Bronchial epithelial cell (primary cell): ENCODE results near the gene GOLGA1. TPM values are rescaled to one million over a fixed set of nuclear protein-coding genes. Genes with fewer than 3 reads are reported as not detected.
"Not testable (repeated sequence)": the region's sequence is repeated elsewhere in the genome, so short reads cannot be mapped to it uniquely, and the experiment has no call there.

ENCODE experiments used
- DNase-seq: peaks from one replicate; pipeline ENCODE4 v3.0.0-alpha.2; 2010; ENCODE audit warnings: low read depth
- FAIRE-seq: peaks from 2 replicates; lab custom pipeline; 2011; peaks lifted over from hg19 to GRCh38; lab: Jason Lieb, UNC
- H3K27me3 ChIP-seq: 2 replicates; pipeline ENCODE4 v1.5.1; 2011; ENCODE audit warnings: low read length; ENCODE audit not compliant: control insufficient read depth, insufficient read depth
- H3K36me3 ChIP-seq: 2 replicates; pipeline ENCODE4 v1.5.1; 2011; ENCODE audit warnings: low read length; ENCODE audit not compliant: control insufficient read depth, insufficient read depth
- H3K4me3 ChIP-seq: 2 replicates; pipeline ENCODE4 v1.5.1; 2011; ENCODE audit warnings: mild to moderate bottlenecking, low read depth, low read length, control low read depth
- CTCF ChIP-seq: IDR thresholded peaks from 2 replicates; pipeline ENCODE4 v1.5.1; 2011; ENCODE audit warnings: mild to moderate bottlenecking, moderate library complexity, low read length, control low read depth, inconsistent platforms; ENCODE audit not compliant: insufficient read depth, severe bottlenecking
- total RNA-seq: library from RNA; depleted of rRNA; stranded (reverse); fragments of >200 nt; gene quantifications from 2 replicates; pipeline ENCODE4 v1.2.1, GENCODE V29; 2014

GOLGA1 gene
- total RNA-seq, 1 donor from 2014 or later: 7.9 TPM

GRCh38 chr9:124852829-124853531, 87.9 kb downstream of the GOLGA1 start, which contains the start of gene WDR38:
Gene WDR38, plus strand, starts transcription at chr9:124853460. Its CDS starts 72 bp downstream, at chr9:124853532.
- FAIRE-seq: no peak
- peaks cover 8% of the 10 kb centered on the region for H3K36me3 ChIP-seq
- peak; percentile 78 for TF ChIP-seq CTCF
- H3K4me3 ChIP-seq: peak within 1 kb of the TSS; percentile 40
- no peaks in the 10 kb centered on the region for H3K27me3 ChIP-seq
- DNase-seq: peak; percentile 50

- Histone ChIP-seq H3K4me3 (no peak overlapping the region), H3K36me3 (peaks cover 1% of the 10 kb centered on the region), H3K27me3 (no peaks in the 10 kb centered on the region)
- FAIRE-seq: no peak
- TF ChIP-seq CTCF: no peak
- no peak for DNase-seq
Observed at GRCh38 chr9:124852121-124852828, 88.6 kb downstream of the GOLGA1 start.

- no peak for TF ChIP-seq CTCF
- no peak overlapping the region for H3K4me3 ChIP-seq
- peak; percentile 23 for FAIRE-seq
- H3K36me3 ChIP-seq: no peaks in the 10 kb centered on the region
- DNase-seq: no peak
- no peaks in the 10 kb centered on the region for H3K27me3 ChIP-seq
Observed at GRCh38 chr9:124849801-124850200, 91.1 kb downstream of the GOLGA1 start.

GRCh38 chr9:124846969-124847368, 93.9 kb downstream of the GOLGA1 start:
- H3K27me3 ChIP-seq: no peaks in the 10 kb centered on the region
- FAIRE-seq (no peak), DNase-seq (no peak)
- TF ChIP-seq CTCF: no peak
- no peaks in the 10 kb centered on the region for H3K36me3 ChIP-seq
- H3K4me3 ChIP-seq: no peak overlapping the region

GRCh38 chr9:124846467-124846866, 94.4 kb downstream of the GOLGA1 start:
- H3K4me3 ChIP-seq, FAIRE-seq, H3K27me3 ChIP-seq, H3K36me3 ChIP-seq, DNase-seq: not testable (repeated sequence)

- DNase-seq (no peak), FAIRE-seq (no peak)
- no peak for TF ChIP-seq CTCF
- no peaks in the 10 kb centered on the region for H3K27me3 ChIP-seq
- H3K4me3 ChIP-seq: no peak overlapping the region
- no peaks in the 10 kb centered on the region for H3K36me3 ChIP-seq
Observed at GRCh38 chr9:124844291-124844690, 96.6 kb downstream of the GOLGA1 start.
